HepG2 (cell line): ENCODE measurements around the gene IGIP.

Source experiments
- BCL3 ChIP-seq: sonication (generic); formaldehyde crosslinking; IDR thresholded peaks from 2 replicates; pipeline ENCODE4 v1.5.1; 2020; ENCODE audit warnings: mild to moderate bottlenecking, missing genetic modification reagents, moderate library complexity
- CTCF ChIP-seq: sonication (generic); formaldehyde crosslinking; IDR thresholded peaks from 2 replicates; pipeline ENCODE4 v1.5.0; 2020; ENCODE audit warnings: mild to moderate bottlenecking, missing genetic modification reagents, moderate library complexity
- MYNN ChIP-seq: sonication (generic); formaldehyde crosslinking; IDR thresholded peaks from 2 replicates; pipeline ENCODE4 v1.4.0; 2020; ENCODE audit warnings: mild to moderate bottlenecking, low read depth, missing genetic modification reagents
- POLR2A ChIP-seq, 2 experiments: IDR thresholded peaks; 2 replicates each; pipeline ENCODE4 v1.6.1; 2011; ENCODE audit warnings: low read depth in 2 of 2, low read length in 2 of 2, mild to moderate bottlenecking in 1 of 2, moderate library complexity in 1 of 2; ENCODE audit not compliant: insufficient read depth in 1 of 2
- POLR2AphosphoS5 ChIP-seq: IDR thresholded peaks from 2 replicates; pipeline ENCODE4 v1.6.1; 2012; ENCODE audit warnings: low read depth, low read length
- RNF2 ChIP-seq: fragments of 450-650 bp; conservative IDR thresholded peaks from 2 replicates; pipeline ENCODE4 v1.6.1; 2016; ENCODE audit warnings: low read depth
- ZFP62 ChIP-seq: sonication (generic); formaldehyde crosslinking; IDR thresholded peaks from 2 replicates; pipeline ENCODE4 v1.4.0; 2020; ENCODE audit warnings: missing genetic modification reagents
- ZNF766 ChIP-seq: sonication (generic); formaldehyde crosslinking; IDR thresholded peaks from 2 replicates; pipeline ENCODE4 v1.5.0; 2020; ENCODE audit warnings: missing genetic modification reagents, borderline replicate concordance

- TF ChIP-seq ZFP62 (no peak), CTCF (CRISPR knock-in tag) (0 out of 2 replicates have a peak, but pooled peaks have one; percentile 12), POLR2A (IDR thresholded peaks at IDR 0.05; ENCODE audit: insufficient read depth in 1 of 2, low read depth in 2 of 2, low read length in 2 of 2) (no peak), BCL3 (CRISPR knock-in tag) (no peak), POLR2AphosphoS5 (no peak), RNF2 (no peak), ZNF766 (CRISPR knock-in tag) (no peak), MYNN (CRISPR knock-in tag) (no peak)
Observed at GRCh38 chr5:140118302-140118936, 7.3 kb upstream of the IGIP start.
